Activated naive CD4-positive, alpha-beta T cell treated with anti-CD3 and anti-CD28 coated beads, Interleukin-2, amount 10 ng/mL, durations not matched to agents 7 days and 5 days (primary cell): Measurements from ENCODE around the gene CLK4.

ENCODE experiments used
- CTCF ChIA-PET: fragments of 350-600 bp; sonication (Branson Sonifier 250); formaldehyde crosslinking; loops from one replicate; lab custom pipeline; 2021; ENCODE audit warnings: antibody characterized with exemption; lab: Charles Lee
- DNase-seq: peaks from one replicate; pipeline ENCODE4 v3.0.0-alpha.2; 2020
- H3K27ac Mint-ChIP-seq: one replicate; pipeline ENCODE4 v1.8.0; 2021; ENCODE audit warnings: mild to moderate bottlenecking, moderate library complexity, mixed read lengths
- H3K27me3 Mint-ChIP-seq: one replicate; pipeline ENCODE4 v1.8.0; 2021; ENCODE audit warnings: mild to moderate bottlenecking, mixed read lengths
- H3K36me3 Mint-ChIP-seq: one replicate; pipeline ENCODE4 v1.8.0; 2021; ENCODE audit warnings: mixed read lengths
- H3K4me1 Mint-ChIP-seq: one replicate; pipeline ENCODE4 v1.8.0; 2021; ENCODE audit warnings: mixed read lengths
- H3K4me3 Mint-ChIP-seq: one replicate; pipeline ENCODE4 v1.8.0; 2021; ENCODE audit warnings: mild to moderate bottlenecking, moderate library complexity, mixed read lengths
- H3K9me3 Mint-ChIP-seq: one replicate; pipeline ENCODE4 v1.8.0; 2021; ENCODE audit warnings: mixed read lengths

CLK4 gene

GRCh38 chr5:178650214-178650613 lies 23.4 kb upstream of the CLK4 start:
- Mint-ChIP-seq H3K4me3 (no peak overlapping the region), H3K27ac (no peak overlapping the region)
- CTCF ChIA-PET, result no interaction called here

GRCh38 chr5:178649580-178649979 lies 22.7 kb upstream of the CLK4 start:
- no peak overlapping the region for H3K27ac Mint-ChIP-seq
- H3K9me3 Mint-ChIP-seq, result peaks cover 11% of the 10 kb centered on the region
- DNase-seq, result no peak
- CTCF ChIA-PET, result no interaction called here
- no peaks in the 10 kb centered on the region for H3K4me1 Mint-ChIP-seq
- H3K27me3 Mint-ChIP-seq, result no peaks in the 10 kb centered on the region
- no peaks in the 10 kb centered on the region for H3K36me3 Mint-ChIP-seq
- no peak overlapping the region for H3K4me3 Mint-ChIP-seq

More at GRCh38 chr5:178650214-178650613, 23.4 kb upstream of the CLK4 start:
- DNase-seq, result no peak
- Mint-ChIP-seq H3K9me3 (peaks cover 11% of the 10 kb centered on the region), H3K36me3 (no peaks in the 10 kb centered on the region), H3K27me3 (no peaks in the 10 kb centered on the region), H3K4me1 (no peaks in the 10 kb centered on the region)

- Mint-ChIP-seq H3K27ac (no peak overlapping the region), H3K27me3 (no peaks in the 10 kb centered on the region), H3K9me3 (peaks cover 15% of the 10 kb centered on the region), H3K36me3 (no peaks in the 10 kb centered on the region), H3K4me3 (no peak overlapping the region), H3K4me1 (no peaks in the 10 kb centered on the region)
- CTCF ChIA-PET, result no interaction called here
- no peak for DNase-seq
Observed at GRCh38 chr5:178644826-178645545, 18.1 kb upstream of the CLK4 start.

- no peaks in the 10 kb centered on the region for H3K4me1 Mint-ChIP-seq
- peaks cover 8% of the 10 kb centered on the region for H3K9me3 Mint-ChIP-seq
- no peak overlapping the region for H3K27ac Mint-ChIP-seq
- no peaks in the 10 kb centered on the region for H3K27me3 Mint-ChIP-seq
- DNase-seq, result no peak
- H3K4me3 Mint-ChIP-seq, result no peak overlapping the region
- no peaks in the 10 kb centered on the region for H3K36me3 Mint-ChIP-seq
- CTCF ChIA-PET, result no interaction called here
Observed at GRCh38 chr5:178642351-178642909, 15.6 kb upstream of the CLK4 start.

GRCh38 chr5:178641711-178642110 lies 14.9 kb upstream of the CLK4 start:
- no peak overlapping the region for H3K4me3 Mint-ChIP-seq
- H3K4me1 Mint-ChIP-seq, result no peaks in the 10 kb centered on the region
- no peak for DNase-seq
- no peaks in the 10 kb centered on the region for H3K36me3 Mint-ChIP-seq
- CTCF ChIA-PET, result no interaction called here
- H3K27ac Mint-ChIP-seq, result no peak overlapping the region
- peaks cover 8% of the 10 kb centered on the region for H3K9me3 Mint-ChIP-seq
- no peaks in the 10 kb centered on the region for H3K27me3 Mint-ChIP-seq

- H3K4me3 Mint-ChIP-seq, result no peak overlapping the region
- DNase-seq, result no peak
- H3K9me3 Mint-ChIP-seq, result peaks cover 8% of the 10 kb centered on the region
- H3K27ac Mint-ChIP-seq, result no peak overlapping the region
- no peaks in the 10 kb centered on the region for H3K4me1 Mint-ChIP-seq
- H3K36me3 Mint-ChIP-seq, result no peaks in the 10 kb centered on the region
- CTCF ChIA-PET, result no interaction called here
- H3K27me3 Mint-ChIP-seq, result no peaks in the 10 kb centered on the region
Observed at GRCh38 chr5:178640331-178641045, 13.6 kb upstream of the CLK4 start.

GRCh38 chr5:178637356-178638074 lies 10.7 kb upstream of the CLK4 start:
- CTCF ChIA-PET, result interaction anchor here (0.6 kb wide), 1 partner anchor 1021 kb away, joined by 4 read pairs; no protein-coding TSS in a partner anchor
- no peaks in the 10 kb centered on the region for H3K4me1 Mint-ChIP-seq
- no peak for DNase-seq
- no peaks in the 10 kb centered on the region for H3K36me3 Mint-ChIP-seq
- peaks cover 4% of the 10 kb centered on the region for H3K27me3 Mint-ChIP-seq
- no peak overlapping the region for H3K27ac Mint-ChIP-seq
- peaks cover 5% of the 10 kb centered on the region for H3K9me3 Mint-ChIP-seq
- H3K4me3 Mint-ChIP-seq, result no peak overlapping the region

- H3K36me3 Mint-ChIP-seq, result peaks cover 3% of the 10 kb centered on the region
- H3K27me3 Mint-ChIP-seq, result peaks cover 23% of the 10 kb centered on the region
- CTCF ChIA-PET, result no interaction called here
- H3K4me3 Mint-ChIP-seq, result no peak overlapping the region
- peaks cover 6% of the 10 kb centered on the region for H3K4me1 Mint-ChIP-seq
- DNase-seq, result no peak
- peaks cover 2% of the 10 kb centered on the region for H3K9me3 Mint-ChIP-seq
- no peak overlapping the region for H3K27ac Mint-ChIP-seq
Observed at GRCh38 chr5:178632285-178632684, 5.4 kb upstream of the CLK4 start.

GRCh38 chr5:178630951-178631350 lies 4.1 kb upstream of the CLK4 start:
- CTCF ChIA-PET, result no interaction called here
- Mint-ChIP-seq H3K4me3 (no peak overlapping the region), H3K27ac (no peak overlapping the region), H3K9me3 (peaks cover 2% of the 10 kb centered on the region), H3K27me3 (peaks cover 27% of the 10 kb centered on the region), H3K4me1 (peaks cover 6% of the 10 kb centered on the region), H3K36me3 (peaks cover 4% of the 10 kb centered on the region)
- no peak for DNase-seq

- CTCF ChIA-PET, result no interaction called here
Observed at GRCh38 chr5:178630475-178630930, 3.7 kb upstream of the CLK4 start.

GRCh38 chr5:178627259-178627598 lies 379 bp upstream of the CLK4 start:
- peak overlapping the region; percentile 11 for H3K27ac Mint-ChIP-seq
- peaks cover 32% of the 10 kb centered on the region for H3K4me1 Mint-ChIP-seq
- CTCF ChIA-PET, result no interaction called here
- peaks cover 2% of the 10 kb centered on the region for H3K9me3 Mint-ChIP-seq
- no peak for DNase-seq
- peaks cover 19% of the 10 kb centered on the region for H3K36me3 Mint-ChIP-seq
- H3K4me3 Mint-ChIP-seq, result peak overlapping the region; percentile 95
- peaks cover 19% of the 10 kb centered on the region for H3K27me3 Mint-ChIP-seq

More at GRCh38 chr5:178630475-178630930, 3.7 kb upstream of the CLK4 start:
- peaks cover 8% of the 10 kb centered on the region for H3K36me3 Mint-ChIP-seq
- H3K27me3 Mint-ChIP-seq, result peaks cover 27% of the 10 kb centered on the region
- H3K4me1 Mint-ChIP-seq, result peaks cover 9% of the 10 kb centered on the region
- no peak for DNase-seq
- no peak overlapping the region for H3K4me3 Mint-ChIP-seq
- H3K27ac Mint-ChIP-seq, result no peak overlapping the region
- H3K9me3 Mint-ChIP-seq, result peaks cover 2% of the 10 kb centered on the region

- Mint-ChIP-seq H3K27me3 (peaks cover 17% of the 10 kb centered on the region), H3K9me3 (peaks cover 2% of the 10 kb centered on the region), H3K4me3 (peak overlapping the region; percentile 95), H3K36me3 (peaks cover 28% of the 10 kb centered on the region), H3K27ac (peak overlapping the region; percentile 98), H3K4me1 (peaks cover 36% of the 10 kb centered on the region)
- CTCF ChIA-PET, result no interaction called here
- no peak for DNase-seq
Observed at GRCh38 chr5:178625679-178626483, 969 bp downstream of the CLK4 start.

- H3K27me3 Mint-ChIP-seq, result peaks cover 12% of the 10 kb centered on the region
- H3K27ac Mint-ChIP-seq, result peak overlapping the region; percentile 98
- H3K36me3 Mint-ChIP-seq, result peaks cover 38% of the 10 kb centered on the region
- peak overlapping the region; percentile 95 for H3K4me3 Mint-ChIP-seq
- H3K4me1 Mint-ChIP-seq, result peaks cover 42% of the 10 kb centered on the region
- peaks cover 2% of the 10 kb centered on the region for H3K9me3 Mint-ChIP-seq
- CTCF ChIA-PET, result no interaction called here
- DNase-seq, result no peak
Observed at GRCh38 chr5:178624631-178625546, 2.0 kb downstream of the CLK4 start.
